Parathyroid adenoma (tissue), 2 donors: ENCODE data around the gene MAGI1.

Experiments
- H2AFZ ChIP-seq: fragments of 300-600 bp; sonication (generic); one replicate; pipeline ENCODE4 v1.7.0; 2017; ENCODE audit warnings: antibody characterized with exemption, mild to moderate bottlenecking
- H3K27ac ChIP-seq: fragments of 300-600 bp; sonication (generic); one replicate; pipeline ENCODE4 v1.7.0; 2017
- H3K27me3 ChIP-seq: fragments of 300-600 bp; sonication (generic); one replicate; pipeline ENCODE4 v1.7.0; 2017; ENCODE audit warnings: low read length; ENCODE audit not compliant: control insufficient read depth, insufficient read depth
- H3K36me3 ChIP-seq: fragments of 300-600 bp; sonication (generic); one replicate; pipeline ENCODE4 v1.7.0; 2017; ENCODE audit warnings: low read length; ENCODE audit not compliant: control insufficient read depth, insufficient read depth
- H3K4me1 ChIP-seq: fragments of 300-600 bp; sonication (generic); one replicate; pipeline ENCODE4 v1.7.0; 2017; ENCODE audit warnings: control low read depth
- H3K4me2 ChIP-seq: fragments of 300-600 bp; sonication (generic); one replicate; pipeline ENCODE4 v1.7.0; 2017; ENCODE audit warnings: low read length
- H3K4me3 ChIP-seq: fragments of 300-600 bp; sonication (generic); one replicate; pipeline ENCODE4 v1.7.0; 2017; ENCODE audit warnings: low read depth, low read length
- H3K79me2 ChIP-seq: fragments of 300-600 bp; sonication (generic); one replicate; pipeline ENCODE4 v1.7.0; 2017; ENCODE audit warnings: control low read depth
- H3K9ac ChIP-seq: fragments of 300-600 bp; sonication (generic); one replicate; pipeline ENCODE4 v1.7.0; 2017; ENCODE audit warnings: mild to moderate bottlenecking
- H3K9me3 ChIP-seq: fragments of 300-600 bp; sonication (generic); one replicate; pipeline ENCODE4 v1.7.0; 2017; ENCODE audit warnings: low read length; ENCODE audit not compliant: control insufficient read depth
- TF ChIP-seq, protein P1 (sequence below): fragments of 300-600 bp; sonication (generic); IDR thresholded peaks from one replicate; pipeline ENCODE4 v1.7.0; 2017; ENCODE audit warnings: antibody characterized with exemption, mild to moderate bottlenecking
- donor health status: primary hyperparathyroidism.

The MAGI1 gene

DNA sequence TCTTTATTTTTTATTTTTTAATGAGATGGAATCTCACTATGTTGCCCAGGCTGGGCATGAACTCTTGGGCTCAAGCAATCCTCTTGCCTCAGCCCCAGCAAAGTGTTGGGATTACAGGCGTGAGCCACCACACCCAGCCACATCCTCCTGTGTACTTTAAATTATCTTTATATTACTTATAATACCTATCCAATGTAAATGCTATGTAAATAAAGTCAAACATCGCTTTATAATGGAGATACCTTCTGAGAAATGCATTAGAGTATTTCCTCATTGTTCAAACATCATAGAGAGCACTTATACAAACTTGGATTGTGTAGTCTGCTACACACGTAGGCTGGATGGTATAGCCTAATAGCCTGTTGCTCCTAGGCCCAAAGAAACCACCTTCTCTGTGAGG is 41.4 kb upstream of the MAGI1 start:
- no peak overlapping the region for H3K9ac ChIP-seq
- H3K4me3 ChIP-seq, result no peak overlapping the region
- no peak overlapping the region for H3K27ac ChIP-seq
- H3K79me2 ChIP-seq, result no peaks in the 10 kb centered on the region
- TF ChIP-seq, protein P1, sequence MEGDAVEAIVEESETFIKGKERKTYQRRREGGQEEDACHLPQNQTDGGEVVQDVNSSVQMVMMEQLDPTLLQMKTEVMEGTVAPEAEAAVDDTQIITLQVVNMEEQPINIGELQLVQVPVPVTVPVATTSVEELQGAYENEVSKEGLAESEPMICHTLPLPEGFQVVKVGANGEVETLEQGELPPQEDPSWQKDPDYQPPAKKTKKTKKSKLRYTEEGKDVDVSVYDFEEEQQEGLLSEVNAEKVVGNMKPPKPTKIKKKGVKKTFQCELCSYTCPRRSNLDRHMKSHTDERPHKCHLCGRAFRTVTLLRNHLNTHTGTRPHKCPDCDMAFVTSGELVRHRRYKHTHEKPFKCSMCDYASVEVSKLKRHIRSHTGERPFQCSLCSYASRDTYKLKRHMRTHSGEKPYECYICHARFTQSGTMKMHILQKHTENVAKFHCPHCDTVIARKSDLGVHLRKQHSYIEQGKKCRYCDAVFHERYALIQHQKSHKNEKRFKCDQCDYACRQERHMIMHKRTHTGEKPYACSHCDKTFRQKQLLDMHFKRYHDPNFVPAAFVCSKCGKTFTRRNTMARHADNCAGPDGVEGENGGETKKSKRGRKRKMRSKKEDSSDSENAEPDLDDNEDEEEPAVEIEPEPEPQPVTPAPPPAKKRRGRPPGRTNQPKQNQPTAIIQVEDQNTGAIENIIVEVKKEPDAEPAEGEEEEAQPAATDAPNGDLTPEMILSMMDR, result no peak
- no peaks in the 10 kb centered on the region for H3K27me3 ChIP-seq
- H2AFZ ChIP-seq, result no peak overlapping the region
- no peaks in the 10 kb centered on the region for H3K4me1 ChIP-seq
- H3K4me2 ChIP-seq, result no peak overlapping the region
- H3K9me3 ChIP-seq, result no peaks in the 10 kb centered on the region
- no peaks in the 10 kb centered on the region for H3K36me3 ChIP-seq

DNA sequence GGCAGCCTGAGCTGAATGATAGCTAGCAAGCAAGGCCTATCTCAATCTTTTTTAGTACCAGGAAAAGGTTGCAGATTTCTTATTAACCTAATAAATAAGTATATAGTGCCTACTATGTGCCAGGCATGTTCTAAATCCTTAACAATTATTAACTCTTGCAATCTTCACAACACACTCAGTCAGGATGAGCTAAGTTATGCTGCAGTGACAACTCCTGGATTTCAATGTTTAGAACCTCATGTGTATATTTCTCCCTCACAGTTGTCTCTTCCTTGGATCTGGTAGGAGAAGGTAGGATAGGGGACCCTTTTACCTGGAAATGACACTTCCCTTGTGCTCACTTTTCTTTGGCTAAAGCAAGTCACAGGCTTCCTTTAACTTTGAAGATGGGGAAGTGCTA is 39.3 kb upstream of the MAGI1 start:
- no peaks in the 10 kb centered on the region for H3K4me1 ChIP-seq
- H3K9ac ChIP-seq, result no peak overlapping the region
- no peaks in the 10 kb centered on the region for H3K9me3 ChIP-seq
- no peaks in the 10 kb centered on the region for H3K79me2 ChIP-seq
- no peak overlapping the region for H3K4me2 ChIP-seq
- no peaks in the 10 kb centered on the region for H3K27me3 ChIP-seq
- H3K36me3 ChIP-seq, result no peaks in the 10 kb centered on the region
- H2AFZ ChIP-seq, result no peak overlapping the region
- H3K27ac ChIP-seq, result no peak overlapping the region
- H3K4me3 ChIP-seq, result no peak overlapping the region
- TF ChIP-seq, protein P1, result no peak

DNA sequence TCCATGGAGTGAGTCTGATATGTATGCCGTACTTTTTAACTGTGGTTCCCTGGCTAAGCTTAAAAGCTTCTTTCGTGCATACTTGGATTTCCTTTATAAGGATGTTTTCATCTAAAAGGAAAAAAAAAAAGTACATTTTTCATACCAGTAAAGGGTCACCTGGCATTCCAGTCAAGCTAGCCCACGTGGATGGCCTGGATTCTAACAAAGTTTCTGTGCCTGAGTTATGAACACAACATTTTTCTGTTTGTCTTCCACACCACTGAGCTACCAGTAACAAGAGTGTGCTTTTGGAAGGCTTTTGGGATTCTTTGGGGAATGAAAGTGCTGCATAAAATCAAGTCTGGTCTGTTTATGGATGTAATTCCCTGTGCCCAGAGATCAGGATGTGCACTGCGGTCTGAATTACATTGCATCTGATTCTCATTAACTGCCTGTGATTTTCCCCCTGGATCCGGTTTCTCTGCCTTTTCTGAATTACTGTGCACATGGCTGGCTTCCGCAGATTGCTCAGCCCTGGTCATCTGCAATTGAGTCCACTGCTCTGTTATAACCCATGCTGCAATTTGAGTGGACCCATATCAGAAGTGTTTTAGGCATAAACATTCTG is 38.2 kb upstream of the MAGI1 start:
- Histone ChIP-seq H3K79me2 (no peaks in the 10 kb centered on the region), H3K9me3 (no peaks in the 10 kb centered on the region)
- TF ChIP-seq, protein P1, result no peak

DNA sequence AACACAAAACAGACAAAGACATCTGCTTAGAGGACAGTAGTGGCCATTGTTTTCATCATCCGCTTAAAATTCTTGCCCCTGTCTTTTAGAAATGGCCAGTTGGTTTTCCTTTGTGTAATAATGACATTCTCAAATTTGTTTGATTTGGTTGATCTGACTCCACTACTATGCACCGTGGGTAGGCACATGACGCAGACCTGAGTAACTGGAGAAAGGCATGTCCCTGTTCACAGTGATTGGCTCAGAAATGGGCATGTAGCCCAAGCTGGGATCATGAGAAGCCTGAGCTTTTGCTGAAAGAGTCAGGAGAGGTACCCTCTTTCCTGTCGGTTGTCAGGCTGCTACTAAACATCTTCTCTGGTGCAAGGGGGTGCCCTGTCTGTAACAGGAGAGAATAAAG is 36.6 kb upstream of the MAGI1 start:
- no peak overlapping the region for H3K4me2 ChIP-seq
- no peaks in the 10 kb centered on the region for H3K27me3 ChIP-seq

More for the DNA sequence above, 38.2 kb upstream of the MAGI1 start:
- no peak overlapping the region for H2AFZ ChIP-seq
- no peak overlapping the region for H3K4me2 ChIP-seq
- H3K36me3 ChIP-seq, result no peaks in the 10 kb centered on the region
- H3K27me3 ChIP-seq, result no peaks in the 10 kb centered on the region
- no peak overlapping the region for H3K9ac ChIP-seq
- H3K27ac ChIP-seq, result no peak overlapping the region
- no peaks in the 10 kb centered on the region for H3K4me1 ChIP-seq
- H3K4me3 ChIP-seq, result no peak overlapping the region

More for the DNA sequence above, 36.6 kb upstream of the MAGI1 start:
- H3K36me3 ChIP-seq, result no peaks in the 10 kb centered on the region
- no peaks in the 10 kb centered on the region for H3K9me3 ChIP-seq
- H3K4me1 ChIP-seq, result no peaks in the 10 kb centered on the region
- H3K4me3 ChIP-seq, result no peak overlapping the region
- no peak overlapping the region for H2AFZ ChIP-seq
- no peak overlapping the region for H3K27ac ChIP-seq
- TF ChIP-seq, protein P1, result no peak
- no peaks in the 10 kb centered on the region for H3K79me2 ChIP-seq
- no peak overlapping the region for H3K9ac ChIP-seq
